ENCODE results near the gene JAK1. TPM values are rescaled to one million over a fixed set of nuclear protein-coding genes. Genes with fewer than 3 reads are reported as not detected.
"Not testable (repeated sequence)": the region's sequence is repeated elsewhere in the genome, so short reads cannot be mapped to it uniquely, and the experiment has no call there.

JAK1 gene
- total and polyA plus RNA-seq, 8 donors = 15.5 to 89.8 (median 50.7) TPM

- TF ChIP-seq, protein P1, sequence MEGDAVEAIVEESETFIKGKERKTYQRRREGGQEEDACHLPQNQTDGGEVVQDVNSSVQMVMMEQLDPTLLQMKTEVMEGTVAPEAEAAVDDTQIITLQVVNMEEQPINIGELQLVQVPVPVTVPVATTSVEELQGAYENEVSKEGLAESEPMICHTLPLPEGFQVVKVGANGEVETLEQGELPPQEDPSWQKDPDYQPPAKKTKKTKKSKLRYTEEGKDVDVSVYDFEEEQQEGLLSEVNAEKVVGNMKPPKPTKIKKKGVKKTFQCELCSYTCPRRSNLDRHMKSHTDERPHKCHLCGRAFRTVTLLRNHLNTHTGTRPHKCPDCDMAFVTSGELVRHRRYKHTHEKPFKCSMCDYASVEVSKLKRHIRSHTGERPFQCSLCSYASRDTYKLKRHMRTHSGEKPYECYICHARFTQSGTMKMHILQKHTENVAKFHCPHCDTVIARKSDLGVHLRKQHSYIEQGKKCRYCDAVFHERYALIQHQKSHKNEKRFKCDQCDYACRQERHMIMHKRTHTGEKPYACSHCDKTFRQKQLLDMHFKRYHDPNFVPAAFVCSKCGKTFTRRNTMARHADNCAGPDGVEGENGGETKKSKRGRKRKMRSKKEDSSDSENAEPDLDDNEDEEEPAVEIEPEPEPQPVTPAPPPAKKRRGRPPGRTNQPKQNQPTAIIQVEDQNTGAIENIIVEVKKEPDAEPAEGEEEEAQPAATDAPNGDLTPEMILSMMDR (IDR thresholded peaks at IDR 0.05) = no peak
- ATAC-seq (peak in 2 of 4 donors; percentile 5 to 37), FAIRE-seq (no peak), DNase-seq (peak; percentile 27 to 64 (median 52))
- Histone ChIP-seq H3K9me3 (no peaks in the 10 kb centered on the region), H3K36me3 (no peaks in the 10 kb centered on the region), H3K4me1 (peaks cover 3 to 14% (median 12%) of the 10 kb centered on the region in 3 donors), H3K27ac (peak overlapping the region in 2 of 4 donors; percentile 93 to 94), H3K4me3 (peak overlapping the region in 1 of 4 donors; percentile 13), H3K27me3 (no peaks in the 10 kb centered on the region)
- 79 to 87% methylated on average over 18 of the region's 18 CpGs for WGBS, 2 donors
- intact Hi-C loops (cut with DNase I) = no loop called here
These were observed 35.0 kb upstream of the JAK1 start for GRCh38 chr1:65001231-65001792.

DNA sequence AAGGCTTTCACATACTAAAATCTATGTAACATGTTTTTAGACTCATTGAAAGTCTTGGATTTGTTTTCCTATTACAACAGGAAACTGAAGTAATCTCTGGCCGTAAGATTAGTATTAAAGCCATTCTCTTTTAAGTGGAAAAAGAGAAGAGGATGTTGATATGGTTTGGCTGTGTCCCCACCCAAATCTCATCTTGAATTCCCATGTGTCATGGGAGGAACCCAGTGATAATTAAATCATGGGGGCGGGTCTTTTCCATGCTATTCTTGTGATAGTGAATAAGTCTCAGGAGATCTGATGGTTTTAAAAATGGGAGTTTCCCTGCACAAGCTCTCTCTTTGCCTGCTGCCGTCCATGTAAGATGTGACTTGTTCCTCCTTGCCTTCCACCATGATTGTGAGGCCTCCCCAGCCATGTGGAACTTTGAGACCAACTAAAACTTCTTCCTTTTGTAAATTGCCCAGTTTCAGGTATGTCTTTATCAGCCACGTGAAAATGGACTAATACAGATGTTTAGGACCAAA, 32.1 kb upstream of the JAK1 start:
- H3K27ac ChIP-seq; H3K36me3 ChIP-seq; H3K9me3 ChIP-seq; FAIRE-seq; intact Hi-C loops (cut with DNase I); H3K4me3 ChIP-seq; H3K27me3 ChIP-seq; DNase-seq; ATAC-seq: not testable (repeated sequence)
- WGBS, 2 donors = 92 to 97% methylated on average over 4 of the region's 4 CpGs
- peaks cover 3 to 14% (median 12%) of the 10 kb centered on the region in 3 donors for H3K4me1 ChIP-seq

DNA sequence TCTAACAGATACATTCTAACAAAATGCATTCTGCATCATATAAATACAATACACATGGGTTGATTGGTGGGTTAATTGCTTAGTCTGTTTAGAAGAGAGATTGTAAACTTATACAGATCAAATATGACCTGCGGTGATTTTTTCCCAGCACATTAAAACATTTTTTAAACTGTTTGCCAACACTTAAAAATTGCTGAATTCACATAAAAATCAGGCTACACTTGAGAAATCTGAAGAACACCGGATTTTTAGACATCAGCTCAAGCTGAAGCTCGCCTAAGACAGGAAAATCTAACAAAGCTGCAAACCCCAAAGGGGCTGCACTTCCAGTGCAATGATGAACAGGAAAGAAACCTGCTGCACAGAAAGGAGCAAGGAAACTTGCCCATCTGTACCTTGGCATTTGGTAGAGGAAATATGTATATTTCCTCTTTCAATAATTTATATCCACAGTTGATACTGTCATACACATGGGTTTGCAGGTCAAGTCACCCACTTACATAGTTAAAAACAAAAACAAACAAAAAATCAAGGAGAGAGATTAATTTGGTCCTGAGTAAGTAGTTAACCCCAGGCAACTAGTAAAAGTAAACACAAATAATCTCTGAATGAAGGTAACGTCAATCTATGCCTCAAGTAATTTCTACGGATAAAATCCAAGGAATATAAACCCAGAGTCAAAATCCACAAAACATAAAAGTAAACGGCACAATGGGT, 30.4 kb upstream of the JAK1 start:
- FAIRE-seq (no peak), ATAC-seq (no peak), DNase-seq (no peak)
- Histone ChIP-seq H3K36me3 (no peaks in the 10 kb centered on the region), H3K27me3 (no peaks in the 10 kb centered on the region), H3K9me3 (no peaks in the 10 kb centered on the region), H3K4me1 (peaks cover 0 to 10% (median 8%) of the 10 kb centered on the region in 3 donors), H3K4me3 (no peak overlapping the region), H3K27ac (no peak overlapping the region)
- TF ChIP-seq, protein P1 (IDR thresholded peaks at IDR 0.05) = no peak
- WGBS, 2 donors = 33 to 40% methylated on average over 6 of the region's 6 CpGs
- intact Hi-C loops (cut with DNase I) = no loop called here

DNA sequence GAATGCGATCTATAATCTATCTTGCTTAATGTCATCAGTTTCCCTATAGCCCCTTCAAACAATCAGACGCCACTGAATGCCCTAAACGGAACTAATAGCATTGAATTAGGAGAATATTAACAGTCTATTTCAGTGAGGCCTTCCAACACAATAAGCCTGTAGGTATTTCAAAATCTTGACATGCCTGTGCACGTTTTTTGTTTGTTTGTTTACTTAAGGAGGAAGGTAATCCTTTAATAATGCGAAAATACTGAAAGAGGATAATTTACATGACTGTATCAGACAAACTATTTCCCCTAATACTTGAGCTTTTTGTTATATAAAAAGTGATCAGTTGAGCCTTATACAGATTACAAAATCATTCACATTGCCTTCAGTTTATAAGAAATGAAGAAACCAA, 29.0 kb upstream of the JAK1 start:
- intact Hi-C loops (cut with DNase I) = no loop called here
- 84 to 86% methylated on average over 5 of the region's 5 CpGs for WGBS, 2 donors
- Histone ChIP-seq H3K36me3 (no peaks in the 10 kb centered on the region), H3K9me3 (no peaks in the 10 kb centered on the region), H3K27me3 (no peaks in the 10 kb centered on the region), H3K27ac (no peak overlapping the region), H3K4me3 (no peak overlapping the region), H3K4me1 (peaks cover 0 to 10% (median 8%) of the 10 kb centered on the region in 3 donors)
- FAIRE-seq = no peak
- no peak for ATAC-seq
- TF ChIP-seq, protein P1 (IDR thresholded peaks at IDR 0.05) = no peak
- DNase-seq = no peak

GRCh38 chr1:64986903-64987871, 20.8 kb upstream of the JAK1 start:
- H3K4me1 ChIP-seq = peaks cover 0 to 8% (median 4%) of the 10 kb centered on the region in 3 donors
- ATAC-seq = peak in 2 of 4 donors; percentile 33 to 64
- no peak for DNase-seq
- TF ChIP-seq, protein P1 (IDR thresholded peaks at IDR 0.05) = no peak
- no peaks in the 10 kb centered on the region for H3K9me3 ChIP-seq
- FAIRE-seq = no peak
- no peaks in the 10 kb centered on the region for H3K27me3 ChIP-seq
- intact Hi-C loops (cut with DNase I) = no loop called here
- no peak overlapping the region for H3K4me3 ChIP-seq
- 33 to 49% methylated on average over 3 of the region's 3 CpGs for WGBS, 2 donors
- no peak overlapping the region for H3K27ac ChIP-seq
- H3K36me3 ChIP-seq = no peaks in the 10 kb centered on the region

Measured in pancreas (tissue), 10 donors.